ENCODE data around the gene FIS1.
"Not testable (repeated sequence)": the region's sequence is repeated elsewhere in the genome, so short reads cannot be mapped to it uniquely, and the experiment has no call there.

The FIS1 gene

GRCh38 chr7:101287032-101287431 is 42.2 kb upstream of the FIS1 start:
- no peak overlapping the region for H3K4me3 ChIP-seq (ENCODE audit: low read depth, low read length)
- TF ChIP-seq CTCF (IDR thresholded peaks at IDR 0.05; ENCODE audit: control insufficient read depth, extremely low read depth, insufficient read depth), result no peak
- DNase-seq (ENCODE audit: low read depth), result no peak

- not testable (repeated sequence) for H3K4me3 ChIP-seq (ENCODE audit: low read depth, low read length)
- DNase-seq (ENCODE audit: low read depth), result peak; percentile 65
These were observed 41.0 kb upstream of the FIS1 start for GRCh38 chr7:101285880-101286279.

DNA sequence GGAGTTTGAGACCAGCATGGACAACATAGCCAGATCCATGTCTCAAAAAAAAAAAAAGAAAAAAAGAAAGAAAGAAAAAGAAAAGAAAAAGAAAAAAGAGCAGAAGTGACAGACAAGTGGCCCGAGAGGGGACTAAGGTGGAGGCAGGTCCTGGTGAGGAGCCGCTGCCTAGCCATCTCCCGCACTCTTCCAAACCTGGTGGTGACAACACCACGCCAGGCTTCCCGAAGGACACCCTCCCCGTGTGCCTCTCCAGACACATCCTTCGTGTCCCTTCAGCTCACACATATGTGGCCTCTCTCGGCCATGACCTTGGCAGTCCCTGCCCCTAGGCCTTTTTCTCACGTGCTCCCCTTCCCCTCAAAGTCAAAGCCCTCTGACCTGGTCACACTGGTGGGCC is 40.3 kb upstream of the FIS1 start:
- H3K4me3 ChIP-seq (ENCODE audit: low read depth, low read length), result no peak overlapping the region
- no peak for DNase-seq (ENCODE audit: low read depth)
- TF ChIP-seq CTCF (IDR thresholded peaks at IDR 0.05; ENCODE audit: control insufficient read depth, extremely low read depth, insufficient read depth), result no peak

DNA sequence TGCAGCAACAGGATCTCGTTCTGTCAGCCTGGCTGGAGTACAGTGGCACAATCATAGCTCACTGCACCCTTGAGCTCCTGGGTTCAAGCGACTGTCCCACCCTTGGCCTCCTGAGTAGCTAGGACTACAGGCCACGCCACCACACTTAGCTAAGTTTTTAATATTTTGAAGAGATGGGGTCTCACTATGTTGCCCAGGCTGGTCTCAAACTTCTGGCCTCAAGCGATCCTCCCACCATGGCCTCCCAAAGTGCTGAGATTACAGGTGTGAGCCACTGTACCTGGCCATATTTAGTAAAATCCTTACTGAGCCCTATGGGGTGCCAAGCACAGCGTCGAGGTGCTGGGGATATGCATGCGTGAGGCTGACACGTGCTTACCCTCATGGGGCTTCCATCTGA is 36.0 kb upstream of the FIS1 start:
- not testable (repeated sequence) for H3K4me3 ChIP-seq (ENCODE audit: low read depth, low read length); DNase-seq (ENCODE audit: low read depth)

DNA sequence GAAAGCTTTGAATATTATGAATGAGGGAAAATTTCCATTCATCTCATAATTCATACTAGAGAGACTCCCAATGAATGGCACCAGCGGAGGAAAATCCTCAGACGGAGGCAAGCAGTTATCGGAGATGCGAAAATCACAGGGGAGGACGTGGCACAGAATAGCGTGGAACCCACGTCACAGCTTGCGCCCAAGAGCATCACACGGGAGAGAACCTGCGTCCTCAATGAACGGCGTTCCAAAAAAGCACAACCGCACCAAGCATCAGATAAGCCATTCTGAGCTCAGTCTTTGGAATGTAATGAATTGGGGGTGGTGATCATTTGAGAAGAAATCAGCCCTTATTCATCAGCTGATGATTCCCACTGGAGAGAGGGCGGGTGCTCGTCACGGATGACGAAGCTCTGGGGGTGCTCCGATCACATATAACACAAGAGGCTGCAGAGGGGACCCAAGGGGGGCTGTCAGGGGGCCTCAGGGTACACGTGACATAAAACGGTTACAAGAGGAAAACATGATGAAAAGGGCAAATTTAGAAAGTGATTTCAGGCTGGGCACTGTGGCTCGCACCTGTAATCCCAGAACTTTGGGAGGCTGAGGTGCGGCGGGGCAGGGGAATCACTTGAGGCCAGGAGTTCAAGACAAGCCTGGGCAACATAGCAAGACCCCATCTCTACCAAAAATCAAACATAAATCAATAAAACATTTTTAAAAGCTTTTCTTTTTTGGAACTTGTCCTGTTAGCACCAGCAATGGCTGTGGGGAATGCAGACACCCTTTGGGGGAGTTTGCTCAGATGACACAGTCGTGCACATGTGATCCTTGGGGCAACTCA is 33.8 kb upstream of the FIS1 start:
- no peak for TF ChIP-seq CTCF (IDR thresholded peaks at IDR 0.05; ENCODE audit: control insufficient read depth, extremely low read depth, insufficient read depth)
- DNase-seq (ENCODE audit: low read depth), result no peak
- H3K4me3 ChIP-seq (ENCODE audit: low read depth, low read length), result no peak overlapping the region

DNA sequence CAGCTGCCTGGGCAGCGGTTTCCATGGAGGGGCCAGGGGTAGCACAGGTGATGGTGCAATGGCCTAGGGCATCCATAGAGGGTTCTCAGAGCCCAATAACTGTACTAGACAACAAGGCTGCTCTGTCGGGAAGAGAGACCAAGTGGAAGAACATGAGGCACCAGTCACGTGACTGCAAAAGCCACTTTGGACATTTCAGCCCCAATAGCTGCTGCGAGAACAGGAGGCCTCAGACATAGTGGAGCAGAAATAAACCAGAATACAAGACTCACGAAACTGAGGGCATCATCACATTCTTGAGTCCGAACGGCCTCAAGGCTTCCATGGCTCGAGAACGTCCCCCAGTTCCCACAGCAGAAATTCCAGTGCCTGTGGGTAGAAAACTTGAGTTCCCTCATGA is 32.3 kb upstream of the FIS1 start:
- TF ChIP-seq CTCF (IDR thresholded peaks at IDR 0.05; ENCODE audit: control insufficient read depth, extremely low read depth, insufficient read depth), result no peak
- H3K4me3 ChIP-seq (ENCODE audit: low read depth, low read length), result no peak overlapping the region
- no peak for DNase-seq (ENCODE audit: low read depth)

DNA sequence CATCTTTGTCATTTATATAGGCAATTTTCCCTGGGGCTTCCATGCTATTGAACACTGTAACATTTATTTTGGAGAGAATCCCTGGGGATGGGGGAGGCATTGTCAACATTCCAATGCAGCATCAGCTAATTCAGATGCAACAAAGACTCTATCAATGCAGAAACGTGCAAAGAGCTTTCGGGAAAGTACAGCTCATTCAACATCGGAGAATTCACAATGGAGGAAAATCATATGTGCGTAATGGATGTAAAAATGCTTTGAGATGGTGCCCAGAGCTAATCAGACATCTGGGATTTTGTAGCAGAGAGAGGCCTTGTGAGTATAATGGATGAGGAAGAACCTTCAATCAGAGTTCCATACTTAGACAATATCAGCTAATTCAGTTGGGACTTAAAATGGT is 28.3 kb upstream of the FIS1 start:
- no peak for DNase-seq (ENCODE audit: low read depth)
- TF ChIP-seq CTCF (IDR thresholded peaks at IDR 0.05; ENCODE audit: control insufficient read depth, extremely low read depth, insufficient read depth), result no peak
- H3K4me3 ChIP-seq (ENCODE audit: low read depth, low read length), result no peak overlapping the region

DNA sequence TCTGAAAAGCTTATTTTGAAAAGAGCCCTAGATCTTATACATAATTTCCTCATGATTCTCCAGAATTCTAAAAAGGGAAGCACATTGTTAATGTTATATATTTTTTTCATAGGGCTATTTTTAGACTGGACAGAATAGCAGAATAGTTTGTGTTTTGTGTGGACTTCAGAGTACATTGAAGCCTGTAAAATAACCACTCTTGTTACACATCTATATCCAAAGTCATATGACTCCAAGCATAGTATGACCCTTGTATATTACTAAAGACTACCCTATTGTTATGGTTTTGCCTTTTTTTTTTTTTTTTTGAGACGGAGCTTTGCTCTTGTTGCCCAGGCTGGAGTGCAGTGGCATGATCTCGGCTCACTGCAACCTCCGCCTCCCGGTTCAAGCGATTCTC is 26.1 kb upstream of the FIS1 start:
- H3K4me3 ChIP-seq (ENCODE audit: low read depth, low read length), result no peak overlapping the region
- no peak for TF ChIP-seq CTCF (IDR thresholded peaks at IDR 0.05; ENCODE audit: control insufficient read depth, extremely low read depth, insufficient read depth)
- no peak for DNase-seq (ENCODE audit: low read depth)

Measured in LNCaP clone FGC (cell line).